Stimulated activated effector memory CD8-positive, alpha-beta T cell treated with anti-CD3 and anti-CD28 coated beads, Interleukin-12 subunit alpha, Interleukin-12 subunit beta, amount 100 ng/mL, for 72 hours (primary cell): ENCODE data around the gene ATP2C2.
A peak's percentile ranks its signal among the peaks of the same experiment; 100 is the strongest.

Experiments
- ATAC-seq: fragments of 150-1000 bp; cut with Tn5 transposase; 2 replicates; pipeline ENCODE4 v1.10.0; 2021
- DNase-seq, 2 donors: peaks; one replicate each; pipeline ENCODE4 v3.0.0; 2021 to 2022; ENCODE audit warnings: low spot score in 2 of 2
- H3K27ac Mint-ChIP-seq: one replicate; pipeline ENCODE4 v1.8.0; 2022; ENCODE audit warnings: mild to moderate bottlenecking, mixed read lengths
- H3K36me3 Mint-ChIP-seq: one replicate; pipeline ENCODE4 v1.8.0; 2022; ENCODE audit warnings: mild to moderate bottlenecking, mixed read lengths
- H3K4me1 Mint-ChIP-seq: one replicate; pipeline ENCODE4 v1.8.0; 2022; ENCODE audit warnings: mixed read lengths
- H3K4me3 Mint-ChIP-seq: one replicate; pipeline ENCODE4 v1.8.0; 2022; ENCODE audit warnings: mild to moderate bottlenecking, mixed read lengths
- H3K9me3 Mint-ChIP-seq: one replicate; pipeline ENCODE4 v1.8.0; 2022; ENCODE audit warnings: mixed read lengths

Gene ATP2C2

GRCh38 chr16:84369938-84370627, 1.7 kb downstream of the ATP2C2 start:
- ATAC-seq (no peak), DNase-seq (no peak)
- Mint-ChIP-seq H3K27ac (no peak overlapping the region), H3K4me3 (no peak overlapping the region), H3K9me3 (no peaks in the 10 kb centered on the region), H3K36me3 (no peaks in the 10 kb centered on the region), H3K4me1 (no peaks in the 10 kb centered on the region)

GRCh38 chr16:84370723-84371552, 2.6 kb downstream of the ATP2C2 start:
- Mint-ChIP-seq H3K36me3 (no peaks in the 10 kb centered on the region), H3K9me3 (no peaks in the 10 kb centered on the region), H3K4me3 (no peak overlapping the region), H3K4me1 (no peaks in the 10 kb centered on the region), H3K27ac (no peak overlapping the region)
- no peak for DNase-seq
- ATAC-seq: no peak

- H3K4me3 Mint-ChIP-seq: no peak overlapping the region
- H3K27ac Mint-ChIP-seq: no peak overlapping the region
- DNase-seq: no peak
- no peaks in the 10 kb centered on the region for H3K9me3 Mint-ChIP-seq
- no peaks in the 10 kb centered on the region for H3K4me1 Mint-ChIP-seq
- no peaks in the 10 kb centered on the region for H3K36me3 Mint-ChIP-seq
- no peak for ATAC-seq
Observed at GRCh38 chr16:84371553-84371865, 3.2 kb downstream of the ATP2C2 start.

- DNase-seq (no peak), ATAC-seq (peak; percentile 70)
- H3K4me3 Mint-ChIP-seq: no peak overlapping the region
- no peaks in the 10 kb centered on the region for H3K4me1 Mint-ChIP-seq
- no peak overlapping the region for H3K27ac Mint-ChIP-seq
- no peaks in the 10 kb centered on the region for H3K36me3 Mint-ChIP-seq
- no peaks in the 10 kb centered on the region for H3K9me3 Mint-ChIP-seq
Observed at GRCh38 chr16:84373907-84374489, 5.7 kb downstream of the ATP2C2 start.

GRCh38 chr16:84378099-84378498, 9.8 kb downstream of the ATP2C2 start:
- Mint-ChIP-seq H3K27ac (no peak overlapping the region), H3K4me1 (no peaks in the 10 kb centered on the region), H3K9me3 (no peaks in the 10 kb centered on the region), H3K4me3 (no peak overlapping the region), H3K36me3 (no peaks in the 10 kb centered on the region)
- DNase-seq (no peak), ATAC-seq (no peak)

GRCh38 chr16:84378567-84378966, 10.2 kb downstream of the ATP2C2 start:
- H3K9me3 Mint-ChIP-seq: no peaks in the 10 kb centered on the region
- no peak for ATAC-seq
- H3K4me3 Mint-ChIP-seq: no peak overlapping the region
- no peaks in the 10 kb centered on the region for H3K36me3 Mint-ChIP-seq
- H3K27ac Mint-ChIP-seq: no peak overlapping the region
- no peak for DNase-seq
- no peaks in the 10 kb centered on the region for H3K4me1 Mint-ChIP-seq

- Mint-ChIP-seq H3K4me3 (no peak overlapping the region), H3K36me3 (no peaks in the 10 kb centered on the region), H3K27ac (no peak overlapping the region), H3K9me3 (no peaks in the 10 kb centered on the region), H3K4me1 (no peaks in the 10 kb centered on the region)
- DNase-seq (no peak), ATAC-seq (no peak)
Observed at GRCh38 chr16:84379008-84379708, 10.8 kb downstream of the ATP2C2 start.

GRCh38 chr16:84379709-84380362, 11.5 kb downstream of the ATP2C2 start:
- no peak for ATAC-seq
- DNase-seq: no peak
- no peak overlapping the region for H3K4me3 Mint-ChIP-seq
- no peak overlapping the region for H3K27ac Mint-ChIP-seq
- H3K4me1 Mint-ChIP-seq: no peaks in the 10 kb centered on the region
- H3K36me3 Mint-ChIP-seq: no peaks in the 10 kb centered on the region
- peaks cover under 1% of the 10 kb centered on the region for H3K9me3 Mint-ChIP-seq

GRCh38 chr16:84380405-84380804, 12.1 kb downstream of the ATP2C2 start:
- Mint-ChIP-seq H3K9me3 (peaks cover 4% of the 10 kb centered on the region), H3K27ac (no peak overlapping the region), H3K4me3 (no peak overlapping the region), H3K36me3 (no peaks in the 10 kb centered on the region), H3K4me1 (no peaks in the 10 kb centered on the region)
- no peak for DNase-seq
- ATAC-seq: peak; percentile 62

GRCh38 chr16:84382396-84382795, 14.1 kb downstream of the ATP2C2 start:
- H3K27ac Mint-ChIP-seq: no peak overlapping the region
- no peak for ATAC-seq
- H3K4me1 Mint-ChIP-seq: no peaks in the 10 kb centered on the region
- DNase-seq: no peak
- no peak overlapping the region for H3K4me3 Mint-ChIP-seq
- peaks cover 4% of the 10 kb centered on the region for H3K9me3 Mint-ChIP-seq
- no peaks in the 10 kb centered on the region for H3K36me3 Mint-ChIP-seq

- Mint-ChIP-seq H3K36me3 (no peaks in the 10 kb centered on the region), H3K4me3 (no peak overlapping the region), H3K4me1 (no peaks in the 10 kb centered on the region), H3K27ac (no peak overlapping the region), H3K9me3 (peaks cover 4% of the 10 kb centered on the region)
- ATAC-seq (no peak), DNase-seq (no peak)
Observed at GRCh38 chr16:84383106-84383505, 14.8 kb downstream of the ATP2C2 start.

GRCh38 chr16:84386047-84386446, 17.7 kb downstream of the ATP2C2 start:
- H3K27ac Mint-ChIP-seq: no peak overlapping the region
- no peak overlapping the region for H3K4me3 Mint-ChIP-seq
- peaks cover 4% of the 10 kb centered on the region for H3K9me3 Mint-ChIP-seq
- H3K4me1 Mint-ChIP-seq: no peaks in the 10 kb centered on the region
- DNase-seq (no peak), ATAC-seq (no peak)
- no peaks in the 10 kb centered on the region for H3K36me3 Mint-ChIP-seq

GRCh38 chr16:84387021-84387420, 18.7 kb downstream of the ATP2C2 start:
- Mint-ChIP-seq H3K36me3 (no peaks in the 10 kb centered on the region), H3K27ac (no peak overlapping the region), H3K4me1 (no peaks in the 10 kb centered on the region), H3K9me3 (peaks cover 4% of the 10 kb centered on the region), H3K4me3 (no peak overlapping the region)
- ATAC-seq: no peak
- no peak for DNase-seq

GRCh38 chr16:84390131-84390785, 21.9 kb downstream of the ATP2C2 start:
- H3K27ac Mint-ChIP-seq: no peak overlapping the region
- ATAC-seq (no peak), DNase-seq (no peak)
- H3K4me1 Mint-ChIP-seq: no peaks in the 10 kb centered on the region
- no peak overlapping the region for H3K4me3 Mint-ChIP-seq
- H3K9me3 Mint-ChIP-seq: no peaks in the 10 kb centered on the region
- H3K36me3 Mint-ChIP-seq: no peaks in the 10 kb centered on the region
